ENCODE measurements around the gene HEXD. TPM values are rescaled to one million over a fixed set of nuclear protein-coding genes. Genes with fewer than 3 reads are reported as not detected.
A peak's percentile ranks its signal among the peaks of the same experiment; 100 is the strongest.

The HEXD gene
- total and polyA plus RNA-seq, 2 of the 8 experiments (the other 6 are each of a cell fraction or from before 2014, with no cell fraction given) = 20.6 to 21.8 TPM

DNA sequence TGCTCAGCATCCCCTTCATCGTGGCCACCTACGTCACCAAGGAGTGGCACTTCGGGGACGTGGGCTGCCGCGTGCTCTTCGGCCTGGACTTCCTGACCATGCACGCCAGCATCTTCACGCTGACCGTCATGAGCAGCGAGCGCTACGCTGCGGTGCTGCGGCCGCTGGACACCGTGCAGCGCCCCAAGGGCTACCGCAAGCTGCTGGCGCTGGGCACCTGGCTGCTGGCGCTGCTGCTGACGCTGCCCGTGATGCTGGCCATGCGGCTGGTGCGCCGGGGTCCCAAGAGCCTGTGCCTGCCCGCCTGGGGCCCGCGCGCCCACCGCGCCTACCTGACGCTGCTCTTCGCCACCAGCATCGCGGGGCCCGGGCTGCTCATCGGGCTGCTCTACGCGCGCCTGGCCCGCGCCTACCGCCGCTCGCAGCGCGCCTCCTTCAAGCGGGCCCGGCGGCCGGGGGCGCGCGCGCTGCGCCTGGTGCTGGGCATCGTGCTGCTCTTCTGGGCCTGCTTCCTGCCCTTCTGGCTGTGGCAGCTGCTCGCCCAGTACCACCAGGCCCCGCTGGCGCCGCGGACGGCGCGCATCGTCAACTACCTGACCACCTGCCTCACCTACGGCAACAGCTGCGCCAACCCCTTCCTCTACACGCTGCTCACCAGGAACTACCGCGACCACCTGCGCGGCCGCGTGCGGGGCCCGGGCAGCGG lies 43.4 kb upstream of the HEXD start:
- Histone ChIP-seq H2BK15ac (ENCODE audit: low read length) (0 out of 2 replicates have a peak overlapping the region, but pooled peaks have one; percentile 46), H2BK20ac (ENCODE audit: low read length) (no peak overlapping the region), H3K36me3 (ENCODE audit: control insufficient read depth in 2 of 4, insufficient read depth in 4 of 4, low read length in 3 of 4) (no peaks in the 10 kb centered on the region), H3K9ac (replicated peaks in 1 of 4; ENCODE audit: extremely low read depth in 1 of 4, low read depth in 3 of 4, low read length in 3 of 4) (no peak overlapping the region), H4K91ac (replicated peaks; ENCODE audit: insufficient read length, low read length) (no peak overlapping the region), H3K23me2 (ENCODE audit: low read depth, low read length) (peaks cover 7% of the 10 kb centered on the region; the same call in 1 of the 2 replicates), H3K79me1 (ENCODE audit: low read depth, low read length) (no peaks in the 10 kb centered on the region), H2BK5ac (ENCODE audit: low read depth, low read length) (no peak overlapping the region), H4K8ac (ENCODE audit: extremely low read depth, insufficient read depth, low read length) (peak overlapping the region; percentile 51; the same call in 1 of the 2 replicates), H3K27ac (ENCODE audit: low read depth, low read length) (no peak overlapping the region), H3K79me2 (ENCODE audit: control insufficient read depth in 1 of 2, insufficient read depth in 2 of 2, low read length in 2 of 2) (no peaks in the 10 kb centered on the region), H3K27me3 (replicated peaks in 1 of 4; ENCODE audit: control insufficient read depth in 3 of 4, extremely low read depth in 1 of 4, insufficient read depth in 3 of 4, low read length in 3 of 4) (peaks cover 29 to 61% (median 50%) of the 10 kb centered on the region in 4 experiments), H4K20me1 (replicated peaks in 1 of 2; ENCODE audit: control insufficient read depth in 1 of 2, insufficient read depth in 2 of 2, low read length in 2 of 2) (peaks cover 0 to 4% of the 10 kb centered on the region in 2 experiments), H2BK120ac (replicated peaks; ENCODE audit: low read depth, low read length) (no peak overlapping the region), H3K9me3 (ENCODE audit: insufficient read depth in 2 of 2, low read depth in 1 of 2, low read length in 1 of 2) (no peaks in the 10 kb centered on the region; a peak in 1 of 4 replicates), H3K4me2 (ENCODE audit: insufficient read depth in 1 of 2, low read depth in 2 of 2, low read length in 2 of 2) (peak overlapping the region in 1 of 2 experiments; percentile 56; a peak in 2 of 4 replicates), H2BK12ac (ENCODE audit: low read depth, low read length) (peak overlapping the region; percentile 90; the same call in 1 of the 2 replicates), H2AK5ac (ENCODE audit: low read depth, low read length) (no peak overlapping the region), H3K18ac (ENCODE audit: extremely low read depth, low read length) (no peak overlapping the region), H3K4ac (replicated peaks; ENCODE audit: insufficient read length, low read depth, low read length) (no peak overlapping the region), H2AFZ (ENCODE audit: low read length) (no peak overlapping the region), H3K56ac (replicated peaks; ENCODE audit: insufficient read length, low read depth, low read length) (no peak overlapping the region), H3K4me3 (ENCODE audit: extremely low read depth in 1 of 4, insufficient read depth in 2 of 4, low read depth in 3 of 4, low read length in 4 of 4) (peak overlapping the region in 1 of 4 experiments; percentile 30; a peak in 2 of 8 replicates), H4K5ac (ENCODE audit: insufficient read length, low read depth, low read length) (no peak overlapping the region), H3K23ac (ENCODE audit: insufficient read length) (no peak overlapping the region), H3K14ac (ENCODE audit: insufficient read length) (no peak overlapping the region), H3K4me1 (replicated peaks in 1 of 4; ENCODE audit: control insufficient read depth in 3 of 4, insufficient read depth in 4 of 4, low read length in 3 of 4) (peaks cover 0 to 6% (median 0%) of the 10 kb centered on the region in 4 experiments; a peak in 2 of 7 replicates)
- ChIA-PET POLR2A (ENCODE audit: partially characterized antibody) (interaction anchor here (3.2 kb wide), 1 partner anchor 9 kb away, joined by 14 read pairs; no protein-coding TSS in a partner anchor), CTCF (ENCODE audit: partially characterized antibody) (interaction anchor here (1.3 to 2.5 kb wide), 2 partner anchors 10 to 50 kb away, joined by 3 to 6 read pairs; no protein-coding TSS in a partner anchor)
- no peak for FAIRE-seq
- WGBS, 2 experiments (ENCODE audit: extremely low coverage in 1 of 2, insufficient coverage in 1 of 2, insufficient read length in 1 of 2, insufficient replicate concordance in 2 of 2, low coverage in 1 of 2, low lambda C conversion rate in 2 of 2, missing lambda C conversion rate in 1 of 2) = 54% methylated on average over 66 of the region's 79 CpGs; no CpG with 5 or more reads in 1 of the 2 experiments
- TF ChIP-seq BRCA1 (IDR thresholded peaks at IDR 0.05; ENCODE audit: low read depth, low read length) = no peak
- peak; percentile 79; the same call in 1 of the 2 replicates for TF ChIP-seq GABPA (IDR thresholded peaks at IDR 0.05; ENCODE audit: borderline replicate concordance, insufficient read depth, low read length)
- TF ChIP-seq CHD2 (IDR thresholded peaks at IDR 0.05; ENCODE audit: low read length) = no peak
- TF ChIP-seq, protein P1, sequence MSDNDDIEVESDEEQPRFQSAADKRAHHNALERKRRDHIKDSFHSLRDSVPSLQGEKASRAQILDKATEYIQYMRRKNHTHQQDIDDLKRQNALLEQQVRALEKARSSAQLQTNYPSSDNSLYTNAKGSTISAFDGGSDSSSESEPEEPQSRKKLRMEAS (IDR thresholded peaks at IDR 0.05) = peak; percentile 77
- no peak for TF ChIP-seq SAP30 (IDR thresholded peaks at IDR 0.05; ENCODE audit: insufficient read depth, insufficient replicate concordance, low read length)
- TF ChIP-seq, protein P2, sequence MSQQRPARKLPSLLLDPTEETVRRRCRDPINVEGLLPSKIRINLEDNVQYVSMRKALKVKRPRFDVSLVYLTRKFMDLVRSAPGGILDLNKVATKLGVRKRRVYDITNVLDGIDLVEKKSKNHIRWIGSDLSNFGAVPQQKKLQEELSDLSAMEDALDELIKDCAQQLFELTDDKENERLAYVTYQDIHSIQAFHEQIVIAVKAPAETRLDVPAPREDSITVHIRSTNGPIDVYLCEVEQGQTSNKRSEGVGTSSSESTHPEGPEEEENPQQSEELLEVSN (IDR thresholded peaks at IDR 0.05) = peak; percentile 76
- TF ChIP-seq PHF8 (conservative IDR thresholded peaks at IDR 0.05; ENCODE audit: low read depth, low read length) = no peak
- DNase-seq (ENCODE audit: low read depth in 1 of 2, low spot score in 2 of 2) = no peak
